AG20443 (cell line): ENCODE results near the gene TTC5.
"Not testable (repeated sequence)": the region's sequence is repeated elsewhere in the genome, so short reads cannot be mapped to it uniquely, and the experiment has no call there.

Experiments
- DNase-seq: peaks from one replicate; pipeline ENCODE4 v3.0.0; 2012; ENCODE audit warnings: low spot score, mixed read lengths

The TTC5 gene

GRCh38 chr14:20302042-20302755, 3.6 kb downstream of the TTC5 start:
- DNase-seq, result peak; percentile 41

- no peak for DNase-seq
Observed at GRCh38 chr14:20295067-20295466, 10.7 kb downstream of the TTC5 start.

GRCh38 chr14:20294636-20295035, 11.1 kb downstream of the TTC5 start:
- DNase-seq, result no peak

GRCh38 chr14:20281998-20282397, 23.8 kb downstream of the TTC5 start:
- DNase-seq, result not testable (repeated sequence)

- DNase-seq, result not testable (repeated sequence)
Observed at GRCh38 chr14:20280265-20280664, 25.5 kb downstream of the TTC5 start.

- no peak for DNase-seq
Observed at GRCh38 chr14:20278414-20278813, 27.3 kb downstream of the TTC5 start.

GRCh38 chr14:20277409-20277808, 28.3 kb downstream of the TTC5 start:
- no peak for DNase-seq

GRCh38 chr14:20274062-20274461, 31.7 kb downstream of the TTC5 start:
- no peak for DNase-seq

- DNase-seq, result not testable (repeated sequence)
Observed at GRCh38 chr14:20264361-20264760, 41.4 kb downstream of the TTC5 start.

- DNase-seq, result peak; percentile 62
Observed at GRCh38 chr14:20262642-20263128, 43.1 kb downstream of the TTC5 start.

- no peak for DNase-seq
Observed at GRCh38 chr14:20247646-20248246, 58.0 kb downstream of the TTC5 start.
